ENCODE data around the gene DERA. TPM values are rescaled to one million over a fixed set of nuclear protein-coding genes. Genes with fewer than 3 reads are reported as not detected.
A peak's percentile ranks its signal among the peaks of the same experiment; 100 is the strongest.
"Not testable (repeated sequence)": the region's sequence is repeated elsewhere in the genome, so short reads cannot be mapped to it uniquely, and the experiment has no call there.

Gene DERA
- polyA plus RNA-seq, 3 donors = 44.8 to 48.5 (median 44.9) TPM

DNA sequence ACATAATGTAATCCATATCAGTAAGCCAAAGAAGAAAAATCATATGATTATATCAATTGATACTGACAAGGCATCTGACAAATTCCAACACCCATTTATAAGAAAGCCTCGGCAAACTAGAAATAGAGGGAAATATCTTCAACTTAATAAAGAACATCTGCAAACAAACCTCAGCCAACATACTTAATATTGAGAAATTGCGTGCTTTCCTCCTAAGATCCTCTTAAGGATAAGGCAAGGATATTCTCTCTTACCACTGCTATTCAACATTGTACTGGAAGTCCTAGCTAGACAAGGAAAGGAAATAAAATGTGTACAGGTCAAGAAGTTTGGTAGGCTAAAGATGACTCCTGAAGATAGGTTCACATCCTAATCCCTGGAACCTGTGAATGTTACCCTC, 115.9 kb downstream of the DERA start:
- DNase-seq (ENCODE audit: extremely low read depth in 1 of 11, low read depth in 9 of 11, low spot score in 4 of 11) = no peak

DNA sequence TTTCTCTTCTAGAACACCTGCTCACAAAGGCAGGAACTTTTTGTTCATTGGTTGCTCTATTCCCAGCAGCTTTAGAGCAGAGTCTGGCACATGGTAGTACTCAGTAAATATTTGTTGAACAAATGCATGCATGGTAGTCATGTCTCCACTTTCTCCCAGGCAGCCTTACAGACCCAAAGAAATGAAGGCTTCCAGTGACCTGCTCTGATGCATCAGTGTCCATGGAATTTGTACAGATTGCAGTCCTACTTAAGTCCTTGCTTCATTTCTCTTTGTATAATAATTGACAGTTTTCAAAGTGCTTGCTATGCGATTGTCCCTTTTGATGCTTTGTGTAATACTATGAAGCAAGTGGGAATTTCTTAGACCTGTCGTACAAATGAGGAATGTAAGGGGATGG, 119.6 kb downstream of the DERA start:
- no peak for DNase-seq (ENCODE audit: extremely low read depth in 1 of 11, low read depth in 9 of 11, low spot score in 4 of 11)

DNA sequence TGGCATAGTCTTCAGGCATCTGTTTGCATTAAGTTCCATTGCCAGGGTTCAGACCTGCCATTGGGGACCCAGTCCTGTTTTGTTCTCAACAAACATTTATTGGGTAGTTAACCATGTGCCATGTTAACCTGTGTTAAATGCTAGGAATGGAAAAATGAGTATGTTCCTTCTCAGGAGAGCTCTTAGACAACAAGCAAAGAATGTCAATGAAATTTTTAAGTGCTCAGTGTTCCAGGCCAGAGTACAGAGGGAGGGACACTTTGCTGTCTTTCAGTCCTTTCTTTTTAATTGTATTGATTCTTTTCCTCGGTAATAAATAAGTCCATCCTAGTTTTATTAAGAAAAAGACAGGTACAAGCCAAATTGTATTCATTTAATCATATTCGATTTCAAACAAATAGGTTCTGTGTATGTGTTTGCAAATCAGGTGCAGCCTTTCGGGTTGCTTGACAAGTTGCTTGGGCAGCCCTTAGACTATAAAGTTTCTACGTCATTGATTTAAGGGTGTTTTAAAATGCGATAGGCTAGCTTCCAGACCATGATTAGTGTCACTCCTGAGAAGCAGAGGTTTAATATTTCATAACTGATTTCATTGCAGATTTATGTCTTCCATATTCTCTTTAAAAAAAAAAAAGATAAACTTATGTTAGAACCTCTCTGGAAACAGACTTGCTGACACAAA, 123.1 kb downstream of the DERA start:
- DNase-seq (ENCODE audit: extremely low read depth in 1 of 11, low read depth in 9 of 11, low spot score in 4 of 11) = no peak

DNA sequence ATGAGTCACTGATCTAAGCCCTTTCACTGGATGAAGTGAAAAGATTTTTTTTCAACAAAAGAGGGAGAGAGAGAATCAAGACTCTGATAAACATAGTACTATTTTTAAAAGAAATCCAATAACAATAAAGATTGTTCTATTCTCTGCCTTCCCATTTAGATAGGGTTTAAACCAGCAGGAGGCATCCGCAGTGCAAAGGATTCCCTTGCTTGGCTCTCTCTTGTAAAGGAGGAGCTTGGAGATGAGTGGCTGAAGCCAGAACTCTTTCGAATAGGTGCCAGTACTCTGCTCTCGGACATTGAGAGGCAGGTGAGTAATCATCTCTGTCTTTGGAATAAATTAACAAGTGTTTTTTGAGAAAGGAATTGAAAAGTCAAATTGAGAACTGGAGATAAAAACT, 124.9 kb downstream of the DERA start:
- DNase-seq (ENCODE audit: extremely low read depth in 1 of 11, low read depth in 9 of 11, low spot score in 4 of 11) = no peak

DNA sequence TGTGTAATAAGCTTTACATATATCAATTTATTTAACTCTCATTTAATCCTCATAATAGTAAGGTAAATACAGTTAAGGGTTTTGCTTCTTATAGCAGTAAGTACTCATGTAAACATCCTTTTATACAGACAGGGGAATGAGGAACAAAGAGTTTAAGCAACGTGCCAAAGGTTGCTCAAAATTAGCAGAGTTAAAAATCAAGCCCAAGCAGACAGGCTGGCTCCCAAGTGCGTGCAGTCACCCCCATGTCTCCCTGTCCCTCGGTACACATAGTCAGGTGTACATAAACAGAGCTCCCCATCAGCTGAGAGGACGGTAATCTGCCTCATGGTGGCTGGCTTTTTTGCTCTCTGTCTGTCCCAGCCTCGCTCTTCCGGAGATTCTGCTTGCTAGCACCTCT, 126.4 kb downstream of the DERA start:
- no peak for DNase-seq (ENCODE audit: extremely low read depth in 1 of 11, low read depth in 9 of 11, low spot score in 4 of 11)

DNA sequence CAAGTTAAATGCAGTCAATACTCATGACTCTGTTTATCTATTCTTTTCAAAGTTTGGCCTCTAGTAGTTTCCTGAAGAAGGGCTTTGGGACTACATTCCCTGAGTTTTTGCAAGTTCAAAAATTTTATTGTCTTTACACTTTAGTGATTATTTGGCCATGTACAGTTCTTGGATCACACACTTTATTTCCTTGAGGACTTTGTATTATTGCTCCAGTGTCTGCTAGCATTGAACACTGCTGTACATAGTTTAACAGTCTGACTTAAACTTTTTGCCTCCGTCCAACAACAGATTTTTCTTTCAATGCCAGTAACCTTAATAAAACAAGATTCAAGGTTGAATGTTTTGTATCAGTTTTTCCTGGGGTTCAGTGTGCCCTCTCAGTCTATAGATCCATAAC, 132.3 kb downstream of the DERA start:
- no peak for DNase-seq (ENCODE audit: extremely low read depth in 1 of 11, low read depth in 9 of 11, low spot score in 4 of 11)

DNA sequence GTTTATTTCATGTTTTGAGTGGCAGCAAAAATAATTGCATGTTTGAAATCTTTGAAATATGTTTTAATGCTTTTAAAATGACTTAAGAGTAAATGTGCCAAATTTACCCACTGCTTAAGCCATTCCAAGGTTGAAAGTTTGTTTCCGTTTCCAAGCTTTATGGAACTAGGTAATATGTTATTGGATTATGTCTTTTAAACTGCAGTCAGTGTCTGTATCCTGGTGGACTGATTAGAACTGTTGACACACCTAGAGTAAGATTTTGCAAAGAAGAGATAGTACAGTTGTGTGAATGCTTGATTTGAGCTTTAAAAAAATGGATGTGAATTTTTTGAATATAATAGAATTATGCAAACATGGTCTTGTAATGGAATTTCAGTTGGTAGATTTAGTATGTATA, 135.1 kb downstream of the DERA start:
- DNase-seq (ENCODE audit: extremely low read depth in 1 of 11, low read depth in 9 of 11, low spot score in 4 of 11) = no peak

DNA sequence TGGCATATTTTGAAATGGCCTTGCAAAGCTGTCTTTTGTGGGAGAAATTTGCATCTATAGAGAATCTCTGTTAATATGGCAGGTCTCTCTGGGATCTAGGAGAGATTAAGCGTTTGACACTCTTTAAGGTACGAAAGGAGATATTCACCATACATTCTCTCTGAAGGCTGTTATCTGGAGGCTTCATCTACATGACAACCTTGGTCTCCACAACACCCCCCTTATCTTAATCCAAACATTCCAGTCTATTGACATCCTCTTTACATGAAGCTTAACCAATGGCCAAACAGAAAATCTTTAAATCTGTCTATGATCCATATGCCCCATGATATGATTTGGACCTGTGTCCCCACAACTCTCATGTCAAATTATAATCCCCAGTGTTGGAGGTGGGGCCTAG, 137.4 kb downstream of the DERA start:
- DNase-seq (ENCODE audit: extremely low read depth in 1 of 11, low read depth in 9 of 11, low spot score in 4 of 11) = no peak

DNA sequence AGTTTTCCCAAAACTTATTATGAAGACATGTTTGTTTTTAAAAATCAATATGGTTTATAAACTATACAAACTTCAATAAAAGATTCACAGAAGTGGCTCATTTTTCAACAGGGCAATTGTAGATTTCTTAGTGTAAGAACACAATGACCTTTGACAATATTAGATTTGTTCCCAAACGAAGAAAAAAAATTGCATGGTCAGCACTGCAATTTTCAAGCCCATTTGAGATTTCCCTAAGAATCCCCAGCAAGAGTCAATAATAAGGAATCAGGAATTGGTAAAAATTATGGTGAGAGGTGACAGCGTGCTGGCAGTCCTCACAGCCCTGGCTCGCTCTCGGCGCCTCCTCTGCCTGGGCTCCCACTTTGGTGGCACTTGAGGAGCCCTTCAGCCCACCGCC, 145.8 kb downstream of the DERA start:
- no peak for DNase-seq (ENCODE audit: extremely low read depth in 1 of 11, low read depth in 9 of 11, low spot score in 4 of 11)

DNA sequence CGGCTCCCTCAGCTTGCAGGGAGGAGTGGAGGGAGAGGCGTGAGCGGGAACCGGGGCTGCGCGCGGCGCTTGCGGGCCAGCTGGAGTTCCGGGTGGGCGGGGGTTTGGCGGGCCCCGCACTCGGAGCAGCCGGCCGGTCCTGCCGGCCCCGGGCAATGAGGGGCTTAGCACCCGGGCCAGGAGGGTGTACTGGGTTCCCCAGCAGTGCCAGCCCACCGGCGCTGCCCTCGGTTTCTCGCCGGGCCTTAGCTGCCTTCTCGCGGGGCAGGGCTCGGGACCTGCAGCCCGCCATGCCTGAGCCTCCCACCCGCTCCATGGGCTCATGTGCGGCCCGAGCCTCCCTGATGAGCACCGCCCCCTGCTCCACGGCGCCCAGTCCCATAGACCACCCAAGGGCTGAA, 146.2 kb downstream of the DERA start:
- not testable (repeated sequence) for DNase-seq (ENCODE audit: extremely low read depth in 1 of 11, low read depth in 9 of 11, low spot score in 4 of 11)

DNA sequence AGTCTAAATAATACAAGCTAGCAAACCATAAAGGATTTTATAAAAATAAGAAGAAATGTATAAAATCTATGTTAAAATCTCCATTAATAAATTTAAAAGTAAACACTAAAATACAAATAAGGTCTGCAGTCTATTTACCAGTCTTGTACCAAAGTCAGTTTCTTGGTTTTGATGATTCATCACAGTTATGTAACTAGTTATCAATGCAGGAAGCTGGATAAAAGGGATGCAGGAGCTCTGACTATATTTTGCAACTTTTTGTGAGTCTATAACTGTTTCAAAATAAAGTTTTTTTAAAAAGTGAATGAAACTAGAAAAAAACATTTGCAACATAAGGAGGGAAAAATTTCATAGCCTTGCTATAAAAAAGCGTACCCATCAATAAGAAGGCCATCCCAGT, 151.5 kb downstream of the DERA start:
- DNase-seq (ENCODE audit: extremely low read depth in 1 of 11, low read depth in 9 of 11, low spot score in 4 of 11) = no peak

DNA sequence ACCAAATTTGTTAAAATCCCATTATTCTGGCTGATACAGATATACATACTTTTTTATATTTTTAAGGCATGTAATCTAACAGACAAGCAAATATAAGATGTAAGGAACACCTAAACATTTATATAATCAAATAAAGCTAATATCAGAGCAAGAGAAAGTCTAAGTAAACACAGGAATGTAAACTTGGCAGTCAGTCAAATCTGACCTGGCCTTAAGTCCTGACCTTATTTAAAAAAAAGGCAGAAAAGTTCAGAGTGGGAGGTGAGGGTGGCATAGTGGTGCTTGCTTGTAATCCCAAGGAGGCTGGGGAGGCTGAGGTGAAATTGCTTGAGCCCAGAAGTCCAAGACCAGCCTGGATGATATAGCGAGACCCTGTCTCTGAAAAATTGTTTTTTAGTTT, 152.6 kb downstream of the DERA start:
- no peak for DNase-seq (ENCODE audit: extremely low read depth in 1 of 11, low read depth in 9 of 11, low spot score in 4 of 11)

DNA sequence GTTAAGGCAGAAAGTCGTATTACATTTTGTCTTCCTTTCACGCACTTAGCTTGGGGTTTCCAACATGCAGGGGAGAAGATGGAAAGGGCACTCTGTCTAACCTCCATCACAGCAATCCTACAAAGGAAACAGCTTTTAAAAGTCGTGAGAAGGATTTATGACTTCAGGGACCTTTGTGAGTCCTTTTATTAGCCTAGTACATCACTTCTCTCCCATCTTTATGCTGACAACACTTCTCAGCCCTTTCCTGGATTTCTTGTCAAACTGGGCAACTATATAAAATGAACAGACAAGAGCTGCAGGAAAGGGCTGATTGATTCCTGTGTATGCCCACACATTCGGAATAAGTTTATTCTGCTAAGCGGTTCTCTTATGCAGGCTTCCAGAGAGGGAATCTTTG, 159.0 kb downstream of the DERA start:
- DNase-seq (ENCODE audit: extremely low read depth in 1 of 11, low read depth in 9 of 11, low spot score in 4 of 11) = peak in 1 of 11 donors; percentile 11

DNA sequence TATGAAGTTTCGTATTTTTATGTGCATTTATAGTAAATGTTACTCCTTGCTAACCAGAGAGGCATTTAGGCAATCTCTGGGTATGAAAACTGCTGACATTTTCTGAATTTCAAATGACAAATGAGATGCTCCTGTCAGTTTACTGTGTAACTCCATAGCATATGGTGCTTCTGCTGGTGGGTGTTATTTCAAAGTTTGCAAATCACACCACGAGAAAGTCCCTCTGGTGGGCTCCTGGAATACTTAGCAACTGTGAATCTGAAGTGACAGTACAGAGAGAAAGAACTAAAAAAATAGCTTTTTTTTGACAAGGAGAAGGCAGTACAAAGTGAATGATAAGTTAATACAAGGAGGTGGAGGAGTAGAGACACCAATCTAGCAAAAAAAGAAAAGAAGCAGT, 161.5 kb downstream of the DERA start:
- DNase-seq (ENCODE audit: extremely low read depth in 1 of 11, low read depth in 9 of 11, low spot score in 4 of 11) = no peak

DNA sequence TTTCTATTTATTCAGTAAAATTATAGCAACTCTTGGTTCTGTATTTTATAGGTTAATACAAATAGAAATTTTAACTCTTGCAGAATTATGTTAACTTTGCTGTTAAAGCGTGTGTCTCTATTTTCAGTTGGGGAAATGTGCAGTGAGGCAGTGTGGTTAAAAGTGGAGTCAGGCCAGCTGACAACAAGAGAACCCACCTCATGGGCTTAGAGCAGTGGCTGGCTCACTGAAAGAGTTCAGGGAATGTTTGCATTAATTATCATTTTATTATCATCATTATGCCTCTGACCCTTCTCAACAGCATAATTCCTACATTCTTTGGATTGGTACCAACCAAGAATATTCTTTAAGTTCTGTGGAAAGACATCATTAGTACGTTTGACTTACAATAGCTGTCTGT, 163.8 kb downstream of the DERA start:
- DNase-seq (ENCODE audit: extremely low read depth in 1 of 11, low read depth in 9 of 11, low spot score in 4 of 11) = no peak

DNA sequence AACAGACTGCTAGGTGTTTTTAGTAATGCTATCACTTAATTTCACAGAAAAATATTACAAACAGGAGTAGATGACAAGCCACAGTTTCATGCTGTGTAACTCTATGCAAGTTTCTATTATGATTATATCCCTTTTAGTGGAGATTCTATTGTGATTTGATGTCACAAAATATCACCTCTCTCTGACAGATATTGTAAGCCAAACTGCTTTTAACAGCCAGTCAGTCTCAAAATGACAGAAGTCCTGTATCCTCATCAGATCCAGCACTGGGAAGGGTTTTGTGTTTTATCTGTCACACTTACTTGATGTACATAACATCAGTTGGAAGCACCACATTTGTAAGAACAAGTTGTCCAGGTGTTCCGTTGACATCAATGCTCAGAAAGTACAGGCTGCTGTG, 164.8 kb downstream of the DERA start:
- DNase-seq (ENCODE audit: extremely low read depth in 1 of 11, low read depth in 9 of 11, low spot score in 4 of 11) = no peak

DNA sequence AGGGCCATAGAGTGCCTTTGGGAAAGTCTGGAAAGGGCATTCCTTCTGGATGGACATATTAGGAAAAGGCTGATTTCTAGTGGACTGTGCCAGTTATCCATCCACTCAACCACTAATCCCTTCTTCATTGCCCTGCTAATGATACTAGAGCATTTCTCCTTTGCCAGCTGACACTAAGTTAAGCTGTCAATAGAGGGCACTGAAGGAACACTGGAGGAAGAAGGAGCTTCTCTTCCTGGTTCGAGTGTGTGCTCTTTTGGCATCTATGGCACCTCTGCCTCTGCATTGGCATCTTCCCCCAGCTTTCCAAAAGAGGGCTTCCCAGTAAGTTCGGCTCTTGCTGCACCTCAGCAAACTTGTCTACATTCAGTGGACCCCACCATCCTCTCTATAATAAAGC, 165.4 kb downstream of the DERA start:
- DNase-seq (ENCODE audit: extremely low read depth in 1 of 11, low read depth in 9 of 11, low spot score in 4 of 11) = no peak

DNA sequence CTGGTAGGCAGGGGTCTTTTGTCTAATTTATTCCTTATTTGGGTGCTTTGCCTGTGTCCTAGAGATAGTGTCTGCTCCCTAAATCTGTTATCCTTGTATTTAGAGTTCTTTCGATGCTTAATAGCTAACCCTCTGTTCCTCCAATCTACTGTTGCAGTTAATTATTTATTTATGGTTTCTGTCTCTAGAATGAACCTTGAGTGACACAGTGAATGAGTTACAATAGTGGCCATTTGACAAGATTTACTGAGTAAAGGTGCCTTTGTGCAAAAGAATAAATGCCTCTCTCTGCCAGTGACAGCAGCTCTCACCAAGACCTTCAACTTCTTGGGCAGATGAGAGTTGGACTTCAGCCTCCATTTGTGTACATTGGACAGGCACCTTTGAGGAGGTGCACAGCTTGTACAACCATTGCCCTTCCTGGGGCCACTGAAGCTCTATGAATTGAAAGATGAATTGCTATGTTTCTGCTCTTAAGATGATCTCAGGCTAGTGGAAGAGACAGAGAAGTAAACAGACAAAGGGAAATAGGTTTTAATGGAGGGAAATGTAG, 165.9 kb downstream of the DERA start:
- no peak for DNase-seq (ENCODE audit: extremely low read depth in 1 of 11, low read depth in 9 of 11, low spot score in 4 of 11)

DNA sequence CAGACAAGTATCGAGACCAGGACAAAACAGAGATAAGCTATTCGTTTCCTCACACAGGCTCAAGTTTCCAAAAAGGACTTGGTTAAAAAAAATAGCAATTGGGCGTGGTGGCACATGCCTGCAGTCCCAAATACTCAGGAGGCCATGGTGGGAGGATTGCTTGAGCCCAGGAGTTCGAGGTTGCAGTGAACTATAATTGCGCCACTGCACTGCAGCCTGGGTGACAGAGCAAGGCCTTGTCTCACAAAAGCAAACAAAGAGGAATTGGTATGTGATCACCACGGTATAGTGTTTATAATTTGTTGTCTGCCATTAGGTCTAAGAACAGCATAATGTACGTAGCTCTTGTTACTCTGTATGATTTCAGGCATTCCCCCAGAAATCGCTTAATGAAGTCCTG, 175.3 kb downstream of the DERA start:
- DNase-seq (ENCODE audit: extremely low read depth in 1 of 11, low read depth in 9 of 11, low spot score in 4 of 11) = no peak

DNA sequence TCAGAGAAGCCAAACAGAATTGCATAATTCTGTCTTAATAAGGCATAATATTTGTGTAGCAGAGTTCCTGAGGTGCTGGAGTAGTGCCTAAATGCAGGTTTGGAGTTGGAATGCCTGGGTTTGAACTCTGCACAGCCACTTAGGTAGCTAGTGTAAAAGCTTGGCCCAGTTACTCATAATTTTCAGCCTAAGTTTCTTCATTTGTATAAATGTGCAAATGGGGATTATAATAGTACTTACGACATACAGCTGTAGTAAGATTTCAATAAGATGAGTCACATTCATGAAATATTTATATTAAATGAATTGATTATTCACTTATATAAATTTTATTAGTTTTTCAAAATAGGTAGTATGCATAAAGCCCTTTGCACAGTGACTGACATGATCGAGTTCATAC, 175.8 kb downstream of the DERA start:
- no peak for DNase-seq (ENCODE audit: extremely low read depth in 1 of 11, low read depth in 9 of 11, low spot score in 4 of 11)

All from renal cortex interstitium (tissue), 11 donors.